NOMO-1 treated with dmso at 0.1 percent for 144 hours (cell line): ENCODE measurements around the gene PODNL1.

Source experiments
- DNase-seq: peaks from one replicate; lab custom pipeline; 2025; ENCODE audit not compliant: unreplicated experiment; lab: John Stamatoyannopoulos, UW

The PODNL1 gene

DNA sequence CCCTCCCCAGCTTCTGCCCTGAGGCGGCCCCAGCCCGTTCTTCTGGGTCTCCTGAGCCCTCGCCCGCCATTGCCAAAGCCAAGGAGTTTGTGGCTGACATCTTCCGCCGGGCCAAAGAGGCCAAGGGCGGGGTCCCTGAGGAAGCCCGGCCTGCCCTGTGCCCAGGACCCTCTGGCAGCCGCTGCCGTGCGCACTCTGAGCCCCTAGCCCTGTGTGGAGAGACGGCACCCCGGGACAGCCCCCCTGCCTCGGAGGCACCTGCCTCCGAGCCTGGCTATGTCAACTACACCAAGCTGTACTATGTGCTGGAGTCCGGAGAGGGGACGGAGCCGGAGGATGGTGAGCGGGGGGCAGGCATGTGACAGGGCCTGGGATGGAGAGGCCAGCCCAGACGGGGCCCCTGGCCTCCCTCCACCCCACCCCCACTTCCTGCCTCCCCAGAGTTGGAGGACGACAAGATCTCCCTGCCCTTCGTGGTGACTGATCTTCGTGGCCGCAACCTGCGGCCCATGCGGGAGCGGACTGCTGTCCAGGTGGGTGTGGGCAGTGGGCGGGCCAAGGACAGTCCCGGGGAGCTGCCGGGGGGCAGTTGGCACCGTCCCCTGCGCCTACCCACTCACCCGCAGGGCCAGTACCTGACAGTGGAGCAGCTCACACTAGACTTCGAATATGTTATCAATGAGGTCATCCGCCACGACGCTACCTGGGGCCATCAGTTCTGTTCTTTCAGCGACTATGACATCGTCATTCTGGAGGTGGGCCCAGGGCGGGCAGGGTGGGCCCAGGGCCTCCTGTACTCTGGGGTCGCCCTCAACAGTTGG lies 21.1 kb upstream of the PODNL1 start:
- no peak for DNase-seq

DNA sequence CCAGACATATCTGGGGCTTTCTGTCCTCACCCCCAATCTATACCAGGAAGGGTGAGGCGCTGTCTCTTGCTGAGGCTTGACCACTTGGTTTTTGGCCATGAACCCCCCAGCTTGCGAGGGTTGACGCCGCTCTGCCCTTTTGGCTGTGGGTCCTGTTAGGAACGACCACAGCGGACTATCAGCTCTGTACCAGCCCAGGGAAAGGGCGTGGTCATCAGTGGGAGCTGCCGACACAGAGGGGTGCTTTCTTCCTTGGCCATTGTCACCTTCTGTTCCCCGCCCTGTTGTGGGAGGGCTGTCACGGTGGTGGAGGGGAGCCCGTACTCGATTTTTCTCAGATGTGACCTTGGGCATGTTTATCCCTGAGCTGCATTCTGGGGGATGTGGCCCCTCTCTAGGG lies 19.8 kb upstream of the PODNL1 start:
- DNase-seq, result no peak

DNA sequence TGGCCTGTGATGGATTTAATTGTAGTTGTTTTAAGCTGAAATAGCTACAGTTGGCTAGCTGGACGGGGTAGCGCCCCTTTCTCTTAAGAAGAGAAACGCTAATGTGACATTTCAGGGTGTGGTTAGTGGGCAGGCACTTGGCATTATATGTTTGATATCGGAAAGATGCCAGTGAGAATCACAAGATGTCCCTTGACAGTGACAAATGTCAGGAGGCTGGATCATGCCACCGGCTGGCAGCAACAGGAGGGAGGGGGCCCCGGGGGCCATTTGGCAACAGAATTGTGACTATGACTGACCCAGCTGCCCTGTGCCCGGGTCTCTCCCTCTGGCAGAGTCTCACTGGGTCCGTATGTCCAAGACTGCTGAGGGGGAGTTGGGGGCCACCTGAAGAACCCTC lies 18.8 kb upstream of the PODNL1 start:
- DNase-seq, result no peak

DNA sequence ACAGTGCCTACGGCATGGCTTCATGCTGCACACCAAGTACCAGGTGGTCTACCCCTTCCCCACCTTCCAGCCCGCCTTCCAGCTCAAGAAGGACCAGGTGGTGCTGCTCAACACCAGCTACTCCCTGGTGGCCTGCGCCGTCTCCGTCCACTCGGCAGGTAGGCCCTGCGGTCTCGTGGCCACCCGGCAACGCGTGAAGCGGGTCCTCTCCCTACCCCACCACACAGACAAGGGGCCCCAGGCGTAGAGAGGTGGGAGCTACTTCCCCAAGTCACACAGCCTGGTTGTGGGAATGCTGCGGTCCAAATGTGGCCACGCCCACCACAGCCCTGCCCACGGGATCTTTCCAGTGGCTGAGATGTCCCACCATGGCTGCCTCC lies 18.1 kb upstream of the PODNL1 start:
- DNase-seq, result no peak

DNA sequence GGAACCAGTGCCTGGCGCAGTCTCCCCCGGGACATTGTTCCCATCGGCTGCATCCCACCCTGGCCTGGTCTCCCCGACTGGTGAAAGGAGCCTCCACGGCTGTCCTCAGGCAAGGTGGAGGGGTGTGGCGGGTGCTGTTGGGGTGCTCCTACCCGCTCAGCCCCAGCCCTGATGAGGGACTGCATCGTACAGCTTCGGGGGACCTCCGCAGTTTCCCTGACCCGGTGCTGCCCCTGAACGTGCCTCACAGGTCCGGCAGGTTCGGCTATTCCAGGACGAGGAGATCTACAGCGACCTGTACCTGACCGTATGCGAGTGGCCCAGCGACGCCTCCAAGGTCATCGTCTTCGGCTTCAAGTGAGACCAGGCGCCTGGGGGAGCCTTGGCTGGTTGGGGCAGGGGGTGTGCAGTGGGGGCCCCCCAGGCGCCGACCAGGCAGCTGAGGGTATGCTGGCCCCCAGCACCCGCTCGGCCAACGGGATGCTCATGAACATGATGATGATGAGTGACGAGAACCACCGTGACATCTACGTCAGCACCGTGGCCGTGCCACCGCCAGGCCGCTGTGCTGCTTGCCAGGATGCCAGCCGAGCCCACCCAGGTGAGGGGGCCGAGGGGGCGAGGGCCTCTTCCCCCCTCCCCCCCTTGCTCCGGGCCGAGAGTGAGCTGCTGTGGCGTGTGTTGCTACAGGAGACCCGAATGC lies 17.6 kb upstream of the PODNL1 start:
- DNase-seq, result no peak

DNA sequence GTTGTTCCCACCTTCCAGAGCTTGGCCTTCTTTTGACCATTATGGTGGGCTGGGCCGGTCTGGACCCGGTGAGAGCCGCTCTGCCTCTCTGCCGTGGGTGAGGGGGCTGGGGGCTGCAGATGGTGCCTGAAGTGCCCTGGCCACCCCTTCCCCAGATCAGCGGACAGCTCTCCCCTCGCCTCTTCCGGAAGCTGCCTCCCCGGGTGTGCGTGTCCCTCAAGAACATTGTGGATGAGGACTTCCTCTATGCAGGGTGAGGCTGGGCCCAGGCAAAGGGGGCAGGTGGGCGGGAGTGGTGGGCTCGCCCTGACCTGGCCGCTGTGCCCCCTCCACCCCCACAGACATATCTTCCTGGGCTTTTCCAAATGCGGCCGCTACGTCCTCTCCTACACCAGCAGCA lies 16.0 kb upstream of the PODNL1 start:
- DNase-seq, result no peak

DNA sequence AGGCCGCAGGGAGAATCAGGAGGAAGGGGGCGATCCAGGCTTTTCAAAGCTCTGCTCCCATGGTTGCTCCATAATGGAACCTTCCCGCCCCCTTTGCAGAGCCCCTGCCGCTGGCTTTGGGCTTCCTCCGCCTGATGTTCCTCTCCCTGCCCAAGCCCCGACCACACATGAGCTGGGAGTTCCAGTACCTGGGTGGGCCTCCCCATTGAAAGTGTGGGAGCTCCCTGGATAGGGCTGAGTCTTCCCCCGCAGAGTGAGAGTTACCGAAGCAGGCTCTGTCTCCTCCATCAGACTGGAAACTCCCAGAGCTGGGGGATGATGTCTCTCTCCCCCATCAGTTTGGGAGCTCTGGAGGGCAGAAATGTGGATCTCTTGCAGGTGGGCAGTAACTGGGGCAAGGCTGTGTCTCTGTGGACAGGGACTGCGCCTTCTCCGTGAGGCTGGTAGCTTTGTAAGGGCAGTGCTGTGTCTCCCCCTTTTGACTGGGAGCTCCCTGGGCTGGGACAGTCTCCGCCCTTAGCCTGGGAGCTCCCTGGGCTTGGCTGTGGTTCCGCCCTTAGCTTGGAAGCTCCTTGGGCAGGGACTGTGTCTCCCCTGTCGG lies 14.8 kb upstream of the PODNL1 start:
- no peak for DNase-seq

DNA sequence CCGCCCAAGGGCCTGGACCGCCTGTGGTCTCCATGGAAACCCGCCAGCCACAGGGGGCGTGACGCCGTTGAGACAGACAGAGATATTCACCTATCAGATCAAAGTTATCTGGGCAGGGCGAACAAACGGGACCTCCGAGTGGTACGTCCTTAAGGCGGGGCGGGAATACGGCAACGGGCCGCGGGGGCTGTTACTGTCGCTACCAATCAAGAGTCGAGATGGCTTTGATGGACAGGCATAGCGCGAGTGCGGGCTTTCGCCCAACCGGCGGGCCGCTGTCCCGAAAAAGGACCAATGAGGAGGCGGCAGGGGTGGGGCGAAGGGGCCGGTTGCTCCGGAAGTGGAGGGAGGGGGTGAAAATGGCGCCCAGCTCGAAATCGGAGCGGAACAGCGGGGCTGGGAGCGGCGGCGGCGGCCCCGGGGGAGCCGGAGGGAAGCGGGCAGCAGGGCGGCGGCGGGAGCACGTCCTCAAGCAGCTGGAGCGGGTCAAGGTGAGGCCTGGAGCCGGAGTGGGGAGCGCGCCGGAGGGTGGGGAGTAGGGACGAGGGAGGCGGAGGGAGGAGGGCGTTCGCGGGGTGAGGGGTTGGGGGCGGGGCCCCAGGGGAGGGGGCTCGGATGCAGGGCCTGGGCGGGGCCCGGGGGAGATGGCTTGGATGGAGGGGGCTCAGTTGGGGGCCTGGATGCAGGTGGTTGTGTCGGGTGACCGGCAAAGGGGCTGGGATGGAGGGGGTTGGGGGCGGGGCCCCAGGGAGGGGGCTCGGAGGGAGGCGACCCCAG lies 14.1 kb upstream of the PODNL1 start, which contains the start of gene DCAF15:
DCAF15 (plus strand) TSS at position 356 of the 777 bp plus-strand sequence; CDS start at position 360, 4 bp downstream.
- peak; percentile 99 for DNase-seq

DNA sequence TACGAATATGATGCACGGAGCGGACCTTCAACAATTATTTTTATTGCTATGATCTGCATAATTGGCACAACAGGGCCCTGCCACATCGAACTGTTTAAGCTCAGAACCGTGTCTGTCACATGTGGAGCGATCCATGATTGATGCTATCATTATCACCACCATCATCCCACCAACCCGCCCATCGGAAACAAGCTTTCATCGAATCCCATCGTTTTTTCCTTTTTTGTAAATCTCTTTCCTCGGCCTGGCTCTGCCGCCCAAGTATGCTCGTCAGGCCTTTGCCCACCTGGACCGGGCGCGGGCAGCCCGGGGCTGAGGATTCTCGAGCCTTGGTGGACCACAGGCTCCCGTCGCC lies 13.6 kb upstream of the PODNL1 start:
- no peak for DNase-seq

DNA sequence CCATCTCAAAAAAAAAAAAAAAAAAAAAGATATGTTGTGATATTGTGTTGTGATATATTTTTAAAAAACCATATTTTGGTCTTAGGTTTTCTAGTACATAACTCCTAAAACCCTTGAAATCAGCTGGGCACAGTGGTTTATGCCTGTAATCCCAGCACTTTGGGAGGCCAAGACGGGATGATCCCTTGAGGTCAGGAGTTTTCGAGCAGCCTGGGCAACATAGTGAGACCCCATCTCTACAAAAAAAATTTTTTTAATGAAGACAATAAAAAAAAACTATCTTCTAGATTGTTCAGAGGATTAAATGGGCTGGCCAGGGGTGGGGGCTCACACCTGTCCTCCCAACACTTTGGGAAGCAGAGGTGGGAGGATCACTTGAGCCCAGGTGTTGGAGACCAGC lies 12.8 kb upstream of the PODNL1 start:
- no peak for DNase-seq

DNA sequence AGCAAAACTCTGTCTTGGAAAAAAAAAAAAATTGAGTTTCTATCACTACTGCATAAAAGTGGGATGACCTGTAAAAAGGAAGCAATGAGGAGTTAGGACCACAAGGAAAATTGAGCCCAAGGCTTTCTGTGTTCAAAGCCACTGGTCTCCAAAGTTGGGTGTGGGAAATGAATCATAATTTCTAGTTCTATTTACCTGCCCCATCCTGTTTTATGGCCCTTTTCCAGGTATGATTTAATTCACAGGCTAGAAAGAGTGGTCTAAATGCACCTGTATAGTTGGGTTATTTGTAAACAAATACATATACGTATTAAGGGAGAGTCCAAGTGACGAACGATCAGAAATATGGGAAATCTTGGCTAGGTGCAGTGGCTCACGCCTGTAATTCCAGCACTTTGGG lies 8.2 kb upstream of the PODNL1 start:
- no peak for DNase-seq

DNA sequence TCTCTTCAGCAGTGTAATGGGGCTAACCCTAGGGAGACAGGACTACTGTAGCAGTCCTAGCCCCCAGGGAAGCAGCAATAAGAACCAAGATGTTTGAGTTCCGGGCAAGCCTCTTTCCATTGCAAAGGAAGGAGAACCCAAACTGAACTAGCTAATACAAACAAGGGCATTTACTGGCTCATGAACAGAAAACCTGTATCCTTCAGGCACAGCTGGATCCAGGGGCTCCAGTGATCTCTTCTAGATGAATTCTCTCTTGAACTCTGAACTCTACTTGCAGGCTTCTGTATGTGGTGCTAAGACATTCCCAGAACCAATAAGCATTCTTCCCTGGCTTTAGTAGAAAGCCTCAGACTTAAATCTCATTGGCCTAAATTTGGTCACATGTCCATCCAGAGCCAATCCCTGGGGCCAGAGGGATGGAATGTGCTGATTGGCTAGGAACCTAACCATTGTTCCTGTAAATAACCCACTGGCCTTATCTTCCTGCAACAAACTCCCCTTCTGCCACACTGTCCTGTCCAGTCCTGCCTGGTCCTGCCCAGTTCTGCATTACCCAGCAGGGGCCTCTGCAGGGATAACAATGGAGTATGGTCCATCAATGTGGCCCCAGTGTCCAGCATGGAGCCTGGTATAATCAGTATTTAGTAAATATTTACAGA lies 3.9 kb upstream of the PODNL1 start:
- no peak for DNase-seq

DNA sequence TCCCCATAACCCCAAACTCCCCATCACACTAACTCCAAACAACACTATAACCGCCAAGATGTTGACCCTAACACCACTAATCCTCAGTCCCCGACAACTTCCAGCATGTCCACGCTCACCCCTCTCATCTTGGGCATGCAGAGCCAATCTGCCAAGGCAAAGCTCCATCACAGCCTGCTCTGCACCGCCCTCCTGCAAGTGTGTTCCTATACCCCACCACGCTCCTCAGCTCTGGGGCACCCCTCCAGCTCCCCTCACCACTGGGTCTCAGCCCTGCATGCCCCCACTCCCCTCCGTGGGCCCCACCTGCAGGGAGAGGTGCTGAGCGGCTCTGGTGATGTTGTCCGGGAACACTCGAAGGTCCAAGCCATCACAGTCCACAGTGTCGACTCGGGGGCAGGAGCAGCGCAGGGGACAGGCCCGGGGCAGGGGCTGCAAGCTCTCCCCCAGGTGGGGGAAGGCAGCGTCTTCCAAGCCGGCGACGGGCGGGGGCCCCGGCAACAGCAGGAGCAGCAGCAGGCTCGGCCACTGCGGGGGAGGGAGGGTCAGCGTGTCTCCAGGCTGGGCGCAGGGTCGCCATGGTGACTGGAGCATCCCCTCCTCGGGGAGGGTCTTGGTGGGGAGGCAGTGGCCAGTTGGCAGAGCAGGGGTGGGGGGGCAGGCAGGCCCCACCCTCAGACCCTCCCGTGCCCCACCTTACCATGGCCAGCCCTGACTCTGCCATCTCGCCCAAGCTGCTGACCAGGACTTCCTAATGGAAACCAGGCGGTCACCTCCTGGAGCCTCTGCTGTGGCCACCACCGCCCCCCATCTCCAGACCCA lies 527 bp downstream of the PODNL1 start:
- no peak for DNase-seq

DNA sequence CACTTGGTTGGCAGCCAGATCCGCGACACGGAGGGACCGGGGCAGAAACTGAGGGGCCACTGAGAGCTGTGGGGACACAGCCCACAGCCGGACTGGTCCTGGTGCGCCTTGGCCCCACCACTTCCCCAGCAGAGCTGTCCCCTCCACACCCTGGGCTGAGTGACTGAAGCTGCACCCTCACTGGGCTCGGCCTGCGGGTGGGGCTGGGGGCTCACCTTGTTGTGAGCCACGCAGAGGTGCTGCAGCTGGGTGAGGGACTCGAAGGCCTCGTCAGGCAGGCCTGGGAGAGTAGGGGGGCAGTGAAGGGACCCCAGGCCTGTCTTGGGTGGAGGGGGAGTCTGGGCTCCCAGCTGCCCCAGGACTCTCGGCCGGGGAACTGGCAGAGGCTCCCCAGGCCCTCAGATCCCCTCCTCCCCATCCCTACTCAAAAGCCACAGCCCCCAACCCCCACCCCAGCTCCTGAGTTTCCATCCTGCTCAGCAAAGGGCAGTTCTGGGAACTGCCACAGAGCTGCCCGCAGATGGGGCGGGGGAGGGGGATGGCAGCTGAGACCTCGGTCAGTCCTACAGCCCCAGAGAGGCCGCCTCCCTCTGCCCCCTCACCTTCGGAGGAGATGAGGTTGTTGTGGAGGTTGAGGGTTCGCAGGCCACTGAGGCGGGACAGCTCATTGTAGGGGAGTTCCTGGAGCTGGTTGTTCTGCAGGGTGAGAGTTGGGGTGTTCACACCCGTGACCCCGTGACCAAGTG lies 2.3 kb downstream of the PODNL1 start:
- no peak for DNase-seq

DNA sequence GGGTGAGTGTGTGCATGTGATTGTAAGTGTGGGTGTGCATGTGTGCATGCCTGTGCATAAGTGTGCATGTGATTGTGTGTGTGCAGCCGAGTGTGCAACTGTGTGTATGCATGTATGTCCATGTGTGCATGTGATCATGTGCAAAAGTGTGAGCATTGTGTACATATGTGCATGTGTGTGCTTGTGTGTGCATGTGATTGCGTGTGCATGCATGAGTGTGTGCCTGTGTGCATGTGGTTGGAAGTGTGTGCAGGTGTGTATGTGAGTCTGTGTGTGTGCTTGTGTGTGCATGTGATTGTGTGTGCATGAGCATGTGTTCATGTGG lies 3.5 kb downstream of the PODNL1 start:
- no peak for DNase-seq

DNA sequence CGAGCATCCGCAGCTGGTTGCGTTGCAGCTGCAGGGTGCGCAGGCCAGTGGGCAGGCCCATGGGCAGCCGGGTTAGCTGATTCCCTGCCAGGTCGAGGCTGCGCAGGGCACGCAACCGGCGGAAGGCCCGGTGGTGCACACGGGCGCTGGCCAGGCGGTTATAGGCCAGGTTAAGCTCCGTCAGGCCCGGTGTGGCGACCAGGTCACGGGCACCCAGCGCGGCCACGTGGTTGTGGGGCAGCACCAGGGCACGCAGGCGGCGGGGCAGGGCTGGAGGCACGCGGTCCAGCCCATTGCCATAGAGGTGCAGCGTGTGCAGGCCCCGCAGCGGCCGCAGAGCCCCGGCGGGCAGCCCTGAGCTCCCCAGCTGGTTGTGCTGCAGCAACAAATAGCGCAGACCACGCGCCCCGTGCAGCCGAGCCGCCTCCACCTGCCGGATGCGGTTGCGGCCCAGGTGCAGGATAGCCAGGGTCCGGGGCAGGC lies 5.3 kb downstream of the PODNL1 start:
- DNase-seq, result no peak

DNA sequence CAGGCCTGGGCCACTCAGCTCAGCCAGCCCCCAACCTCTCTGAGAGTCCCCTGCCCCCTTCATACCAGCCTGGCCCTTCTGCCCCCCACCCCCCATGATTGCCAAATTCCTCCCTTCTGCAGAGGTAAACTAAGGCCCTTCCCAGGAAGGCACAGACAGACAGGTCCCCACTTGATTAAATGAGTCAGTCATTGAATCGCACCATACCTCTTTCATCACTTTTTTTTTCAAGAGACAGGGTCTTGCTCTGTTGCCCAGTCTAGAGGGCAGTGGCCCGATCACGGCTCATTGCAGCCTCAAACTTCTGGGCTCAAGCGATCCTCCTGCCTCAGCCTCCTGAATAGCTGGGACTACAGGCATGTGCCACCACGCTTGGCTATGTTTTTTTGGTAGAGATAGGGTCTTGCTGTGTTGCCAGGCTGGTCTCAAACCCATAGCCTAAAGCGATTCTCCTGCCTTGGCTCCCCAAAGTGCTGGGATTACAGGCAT lies 6.0 kb downstream of the PODNL1 start:
- no peak for DNase-seq

DNA sequence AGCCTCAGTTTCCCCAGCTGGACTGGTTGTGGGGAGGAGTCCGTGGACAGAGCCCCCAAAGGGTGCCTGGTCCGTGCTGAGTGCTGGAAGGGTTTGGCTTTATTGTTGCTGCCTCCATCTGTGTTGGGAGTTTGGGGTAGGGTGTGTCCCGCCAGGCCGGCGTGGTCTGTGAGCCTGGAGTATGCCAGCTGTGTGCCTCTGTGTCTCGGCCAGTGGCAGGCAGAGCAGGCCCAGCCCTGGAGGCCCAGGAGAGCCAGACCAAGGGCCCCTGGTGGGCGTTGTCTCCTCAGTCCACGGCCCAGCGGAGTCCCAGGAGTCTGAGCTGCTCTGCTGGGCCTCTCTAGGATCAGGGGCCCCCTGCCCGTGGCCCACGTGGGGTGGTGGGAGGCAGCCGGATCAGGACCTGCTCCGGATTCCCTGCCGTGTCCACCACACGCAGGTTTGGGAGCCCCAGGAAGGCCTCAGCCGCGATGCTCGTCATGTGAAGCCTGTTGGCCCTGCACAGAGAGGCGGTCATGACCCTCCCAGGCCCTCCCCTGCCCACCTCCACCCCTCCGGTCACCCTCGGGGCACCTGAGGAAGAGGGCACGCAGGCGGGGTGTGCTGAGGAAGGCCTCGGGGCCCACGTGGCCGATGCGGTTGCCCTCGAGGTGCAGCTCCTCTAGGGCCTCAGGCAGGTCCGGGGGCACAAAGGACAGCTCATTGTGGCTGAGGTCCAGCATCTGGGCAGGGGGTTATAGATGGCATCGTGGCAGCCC lies 6.6 kb downstream of the PODNL1 start:
- DNase-seq, result no peak

DNA sequence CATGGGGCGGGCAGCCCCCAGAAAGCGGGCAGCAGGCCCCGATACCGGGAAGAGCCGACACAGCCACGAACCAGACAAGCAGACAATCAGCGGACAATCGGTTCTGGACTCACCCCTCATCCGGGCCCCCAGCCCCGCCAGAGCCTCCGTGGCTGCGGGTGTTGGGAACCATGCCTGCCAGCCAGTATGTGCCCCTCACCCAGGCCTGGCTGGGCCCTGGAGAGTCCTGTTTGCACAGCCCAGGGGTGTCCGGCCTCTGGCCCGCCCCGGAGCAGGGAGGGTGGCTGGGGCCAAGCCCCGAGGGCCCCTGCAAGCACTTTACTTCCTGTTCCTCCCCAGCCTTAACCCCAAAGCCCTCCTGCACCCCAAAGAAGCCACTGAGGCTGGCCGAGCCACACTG lies 7.8 kb downstream of the PODNL1 start:
- DNase-seq, result no peak
